H1 (cell line): ENCODE data around the gene VTI1B. TPM values are rescaled to one million over a fixed set of nuclear protein-coding genes. Genes with fewer than 3 reads are reported as not detected.
"Not testable (repeated sequence)": the region's sequence is repeated elsewhere in the genome, so short reads cannot be mapped to it uniquely, and the experiment has no call there.

Experiments
- CTCF ChIA-PET: fragments of 300-600 bp; sonication (Branson Sonifier 250); formaldehyde crosslinking; loops from one replicate; lab custom pipeline; 2021; ENCODE audit not compliant: partially characterized antibody; lab: Charles Lee
- POLR2A ChIA-PET: fragments of 300-600 bp; sonication (Branson Sonifier 250); formaldehyde crosslinking; loops from one replicate; lab custom pipeline; 2021; ENCODE audit warnings: inconsistent platforms; ENCODE audit not compliant: partially characterized antibody; lab: Charles Lee
- DNase-seq, 2 experiments: peaks; one replicate each; pipeline versions ENCODE4 v3.0.0 to v3.0.0-alpha.2; 2010 to 2022; ENCODE audit warnings: low spot score in 2 of 2, low read depth in 1 of 2, mixed read lengths in 1 of 2
- FAIRE-seq: peaks from 2 replicates; lab custom pipeline; 2011; peaks lifted over from hg19 to GRCh38; lab: Jason Lieb, UNC
- H2AFZ ChIP-seq: 2 replicates; pipeline ENCODE4 v1.8.1; 2012; ENCODE audit warnings: low read length, inconsistent platforms
- H2AK5ac ChIP-seq: 2 replicates; pipeline ENCODE4 v1.6.1; 2013; ENCODE audit warnings: low read depth, low read length
- H2BK120ac ChIP-seq: replicated peaks from 2 replicates; pipeline ENCODE3; 2013; ENCODE audit warnings: low read depth, low read length, inconsistent platforms
- H2BK12ac ChIP-seq: 2 replicates; pipeline ENCODE4 v1.6.1; 2013; ENCODE audit warnings: low read depth, low read length
- H2BK15ac ChIP-seq: 2 replicates; pipeline ENCODE4 v1.6.1; 2013; ENCODE audit warnings: low read length
- H2BK20ac ChIP-seq: 2 replicates; pipeline ENCODE4 v1.6.1; 2013; ENCODE audit warnings: low read length
- H2BK5ac ChIP-seq: 2 replicates; pipeline ENCODE4 v1.6.1; 2013; ENCODE audit warnings: low read depth, low read length
- H3K14ac ChIP-seq: 2 replicates; pipeline ENCODE4 v1.6.1; 2013; ENCODE audit warnings: inconsistent platforms; ENCODE audit not compliant: insufficient read length
- H3K18ac ChIP-seq: 2 replicates; pipeline ENCODE4 v1.6.1; 2013; ENCODE audit warnings: low read length; ENCODE audit errors: extremely low read depth
- H3K23ac ChIP-seq: 2 replicates; pipeline ENCODE4 v1.6.1; 2013; ENCODE audit warnings: inconsistent platforms; ENCODE audit not compliant: insufficient read length
- H3K23me2 ChIP-seq: 2 replicates; pipeline ENCODE4 v1.6.1; 2013; ENCODE audit warnings: low read depth, low read length
- H3K27ac ChIP-seq: 2 replicates; pipeline ENCODE4 v1.6.1; 2011; ENCODE audit warnings: low read depth, low read length, inconsistent platforms
- H3K27me3 ChIP-seq, 4 experiments: replicated peaks in 1 of 4; 1 replicate in 1 of 4; 2 replicates in 3 of 4; pipeline versions ENCODE4 v1.6.1 to v1.8.1; 2011 to 2013; ENCODE audit warnings: low read length in 3 of 4, mild to moderate bottlenecking in 3 of 4, inconsistent platforms in 2 of 4, mixed read lengths in 2 of 4, moderate library complexity in 1 of 4; ENCODE audit not compliant: control insufficient read depth in 3 of 4, insufficient read depth in 3 of 4; ENCODE audit errors: extremely low read depth in 1 of 4
- H3K36me3 ChIP-seq, 4 experiments: 2 replicates each; pipeline versions ENCODE4 v1.6.1 to v1.8.1; 2011 to 2013; ENCODE audit warnings: mild to moderate bottlenecking in 4 of 4, low read length in 3 of 4, moderate library complexity in 2 of 4, control low read depth in 1 of 4, inconsistent platforms in 1 of 4; ENCODE audit not compliant: insufficient read depth in 4 of 4, control insufficient read depth in 2 of 4
- H3K4ac ChIP-seq: replicated peaks from 2 replicates; pipeline ENCODE3; 2013; ENCODE audit warnings: low read length, low read depth, mixed read lengths, inconsistent platforms; ENCODE audit not compliant: insufficient read length
- H3K4me1 ChIP-seq, 4 experiments: replicated peaks in 1 of 4; 1 replicate in 1 of 4; 2 replicates in 3 of 4; pipeline versions ENCODE4 v1.6.1 to v1.8.1; 2011 to 2013; ENCODE audit warnings: low read length in 3 of 4, inconsistent platforms in 2 of 4, mixed read lengths in 1 of 4; ENCODE audit not compliant: insufficient read depth in 4 of 4, control insufficient read depth in 3 of 4
- H3K4me2 ChIP-seq, 2 experiments: 2 replicates each; pipeline versions ENCODE4 v1.6.1 to v1.8.1; 2011 to 2013; ENCODE audit warnings: low read depth in 2 of 2, low read length in 2 of 2, control low read depth in 1 of 2, inconsistent platforms in 1 of 2, mild to moderate bottlenecking in 1 of 2; ENCODE audit not compliant: insufficient read depth in 1 of 2
- H3K4me3 ChIP-seq, 4 experiments: fragments of 200-600, 300-600 bp in 1 of 4; sonication (generic), shearing (Covaris generic), sonication (Bioruptor Twin) in 1 of 4; 2 replicates each; pipeline versions ENCODE4 v1.5.1 to v1.8.1; 2011 to 2016; ENCODE audit warnings: low read length in 4 of 4, low read depth in 3 of 4, control low read depth in 2 of 4, inconsistent platforms in 2 of 4, mild to moderate bottlenecking in 2 of 4, mixed read lengths in 1 of 4, moderate library complexity in 1 of 4; ENCODE audit not compliant: insufficient read depth in 2 of 4; ENCODE audit errors: extremely low read depth in 1 of 4
- H3K56ac ChIP-seq: replicated peaks from 2 replicates; pipeline ENCODE3; 2013; ENCODE audit warnings: low read depth, mild to moderate bottlenecking, mixed read lengths, low read length, inconsistent platforms; ENCODE audit not compliant: insufficient read length
- H3K79me1 ChIP-seq: 2 replicates; pipeline ENCODE4 v1.6.1; 2013; ENCODE audit warnings: low read depth, low read length, control low read depth
- H3K79me2 ChIP-seq, 2 experiments: 2 replicates each; pipeline versions ENCODE4 v1.6.1 to v1.8.1; 2012 to 2013; ENCODE audit warnings: low read length in 2 of 2, mild to moderate bottlenecking in 2 of 2, inconsistent platforms in 1 of 2; ENCODE audit not compliant: insufficient read depth in 2 of 2, control insufficient read depth in 1 of 2
- H3K9ac ChIP-seq, 4 experiments: replicated peaks in 1 of 4; 1 replicate in 1 of 4; 2 replicates in 3 of 4; pipeline versions ENCODE4 v1.6.1 to v1.8.1; 2011 to 2013; ENCODE audit warnings: low read depth in 3 of 4, low read length in 3 of 4, control low read depth in 2 of 4, mild to moderate bottlenecking in 2 of 4, moderate library complexity in 2 of 4, inconsistent platforms in 1 of 4; ENCODE audit errors: extremely low read depth in 1 of 4
- H3K9me3 ChIP-seq, 2 experiments: 2 replicates each; pipeline versions ENCODE4 v1.6.1 to v1.8.1; 2012 to 2013; ENCODE audit warnings: mild to moderate bottlenecking in 2 of 2, moderate library complexity in 2 of 2, control low read depth in 1 of 2, inconsistent platforms in 1 of 2, low read depth in 1 of 2, low read length in 1 of 2, mixed read lengths in 1 of 2; ENCODE audit not compliant: insufficient read depth in 2 of 2
- H4K20me1 ChIP-seq, 2 experiments: replicated peaks in 1 of 2; 2 replicates each; pipeline versions ENCODE3 to v1.8.1; 2011 to 2013; ENCODE audit warnings: inconsistent platforms in 2 of 2, low read length in 2 of 2, mild to moderate bottlenecking in 1 of 2; ENCODE audit not compliant: insufficient read depth in 2 of 2, control insufficient read depth in 1 of 2
- H4K5ac ChIP-seq: 2 replicates; pipeline ENCODE4 v1.6.1; 2013; ENCODE audit warnings: low read length, low read depth, mixed read lengths, inconsistent platforms; ENCODE audit not compliant: insufficient read length
- H4K8ac ChIP-seq: 2 replicates; pipeline ENCODE4 v1.8.0; 2013; ENCODE audit warnings: mild to moderate bottlenecking, moderate library complexity, low read length, inconsistent platforms; ENCODE audit not compliant: insufficient read depth; ENCODE audit errors: extremely low read depth
- H4K91ac ChIP-seq: replicated peaks from 2 replicates; pipeline ENCODE3; 2013; ENCODE audit warnings: low read length, mixed read lengths, inconsistent platforms; ENCODE audit not compliant: insufficient read length
- polyA plus RNA-seq, 7 experiments: library from polyadenylated mRNA; depleted of rRNA in 3 of 7; stranded (reverse) in 5 of 7; unstranded in 2 of 7; fragments of >200 nt in 5 of 7; fragments of 200-250 nt in 2 of 7; gene quantifications; 1 replicate in 5 of 7; 2 replicates in 1 of 7; 4 replicates in 1 of 7; pipeline versions ENCODE4 v1.2.1 to v1.2.3, GENCODE V29; 2011 to 2013; ENCODE audit warnings: missing spikeins in 2 of 7, mixed read lengths in 2 of 7
- total RNA-seq: library from RNA; stranded (reverse); fragmentation: NEBNext Ultra II Directional; extraction: Animal tissue kit (Norgen Biotek cat#: 25700); gene quantifications from 2 replicates; pipeline ENCODE4 v1.2.1, GENCODE V29; 2021

The VTI1B gene
- total and polyA plus RNA-seq, 2 of the 8 experiments (the other 6 are each of a cell fraction or from before 2014, with no cell fraction given): 28.1 to 98.7 TPM

GRCh38 chr14:67709346-67709745 is 34.9 kb upstream of the VTI1B start:
- H3K4me2 ChIP-seq, CTCF ChIA-PET, H2BK12ac ChIP-seq, H3K27ac ChIP-seq, H4K20me1 ChIP-seq, H3K18ac ChIP-seq, H4K5ac ChIP-seq, H3K4me1 ChIP-seq, H2BK20ac ChIP-seq, DNase-seq, H3K14ac ChIP-seq, H3K23ac ChIP-seq, H3K9ac ChIP-seq, H3K56ac ChIP-seq, H2BK15ac ChIP-seq, H4K8ac ChIP-seq, H3K23me2 ChIP-seq, H2AK5ac ChIP-seq, H3K4ac ChIP-seq, FAIRE-seq, POLR2A ChIA-PET, H3K27me3 ChIP-seq, H2BK120ac ChIP-seq, H3K4me3 ChIP-seq, H3K79me2 ChIP-seq, H3K79me1 ChIP-seq, H2BK5ac ChIP-seq, H4K91ac ChIP-seq, H3K36me3 ChIP-seq, H2AFZ ChIP-seq: not testable (repeated sequence)
- H3K9me3 ChIP-seq: peaks cover 16 to 17% of the 10 kb centered on the region in 2 experiments
